Inflammatory macrophage treated with lipopolysaccharide for 1 hour (primary cell): ENCODE results near the gene POLK.

Experiments used
- DNase-seq, 2 donors: peaks; one replicate each; pipeline ENCODE4 v3.0.0-alpha.2; 2020 to 2022

POLK gene

DNA sequence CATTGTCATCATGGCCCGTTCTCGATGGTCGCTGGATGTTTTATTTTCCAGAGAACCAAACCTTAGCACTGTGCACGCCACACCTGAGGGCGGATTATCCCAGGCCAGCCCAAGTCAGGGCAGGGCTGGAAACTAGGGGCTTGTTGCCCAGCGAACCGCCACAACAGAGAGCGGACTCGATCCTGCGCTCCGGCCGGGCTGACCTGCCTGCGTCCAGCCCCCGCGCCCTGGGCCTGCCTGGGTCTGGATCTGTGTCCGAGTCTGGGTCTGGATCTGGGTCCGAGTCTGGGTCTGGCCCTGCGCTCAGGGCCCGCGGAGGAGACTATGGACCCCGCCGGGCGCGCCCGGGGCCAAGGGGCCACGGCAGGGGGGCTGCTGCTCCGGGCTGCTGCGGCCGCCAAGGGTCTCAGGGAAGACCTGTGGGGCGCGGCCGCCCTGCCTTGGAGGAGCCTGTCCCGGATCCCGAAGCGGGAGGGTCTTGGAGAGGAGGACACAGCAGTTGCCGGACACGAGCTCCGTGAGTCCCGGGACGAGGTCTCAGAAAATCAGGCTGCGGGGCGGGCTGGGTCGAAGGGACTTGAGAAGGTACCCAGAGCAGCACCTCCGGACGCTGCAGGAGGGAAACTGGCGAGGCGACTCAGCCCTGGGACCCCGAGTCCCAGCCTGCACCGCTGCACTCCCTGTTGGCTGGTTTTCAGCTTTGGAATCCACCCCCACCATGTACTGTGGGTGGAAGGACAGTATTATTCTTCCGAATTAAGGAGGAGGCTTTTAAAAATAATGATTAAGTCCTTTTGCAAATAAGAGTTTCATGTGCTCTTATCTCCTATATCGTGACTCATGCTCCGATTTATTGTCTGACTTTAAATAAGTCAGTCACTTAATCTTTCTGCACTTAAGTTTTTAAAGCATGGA lies 99.9 kb downstream of the POLK start, which contains the start of gene ANKDD1B:
Gene ANKDD1B, plus strand, starts transcription at position 143 of the 915 bp plus-strand sequence. Its CDS starts 182 bp downstream, at position 325.
- no peak for DNase-seq

- DNase-seq = no peak
Measured at GRCh38 chr5:75612226-75612569, 100.5 kb downstream of the POLK start.

- no peak for DNase-seq
Measured at GRCh38 chr5:75612901-75613300, 101.2 kb downstream of the POLK start.

GRCh38 chr5:75614176-75614575 lies 102.5 kb downstream of the POLK start:
- no peak for DNase-seq

DNA sequence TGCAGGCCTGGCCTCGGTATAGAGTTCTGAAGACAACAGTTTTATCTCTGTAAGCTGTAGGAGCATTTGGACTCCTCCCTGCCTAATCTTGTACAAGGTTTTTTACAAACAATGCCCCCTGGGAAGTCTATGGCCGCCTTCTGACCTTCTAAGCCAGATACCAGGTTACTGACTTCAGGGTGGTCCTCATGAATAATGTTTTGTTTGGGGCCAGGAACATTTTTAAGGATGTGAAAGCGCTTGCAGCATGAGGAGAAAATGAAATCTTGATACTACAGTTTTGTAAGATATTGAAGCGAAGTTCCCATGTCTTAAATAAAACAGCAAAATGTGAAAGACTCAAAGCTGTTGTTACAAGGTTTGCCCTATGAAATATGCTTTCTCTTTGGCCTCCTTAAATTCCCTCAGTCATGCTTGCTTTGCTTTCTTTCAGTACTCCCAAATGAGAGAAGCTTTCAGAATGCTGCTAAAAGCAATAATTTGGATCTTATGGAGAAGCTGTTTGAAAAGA lies 104.7 kb downstream of the POLK start:
- DNase-seq = no peak

- no peak for DNase-seq
Measured at GRCh38 chr5:75616971-75617621, 105.4 kb downstream of the POLK start.

GRCh38 chr5:75617736-75618352 lies 106.2 kb downstream of the POLK start:
- DNase-seq = no peak

DNA sequence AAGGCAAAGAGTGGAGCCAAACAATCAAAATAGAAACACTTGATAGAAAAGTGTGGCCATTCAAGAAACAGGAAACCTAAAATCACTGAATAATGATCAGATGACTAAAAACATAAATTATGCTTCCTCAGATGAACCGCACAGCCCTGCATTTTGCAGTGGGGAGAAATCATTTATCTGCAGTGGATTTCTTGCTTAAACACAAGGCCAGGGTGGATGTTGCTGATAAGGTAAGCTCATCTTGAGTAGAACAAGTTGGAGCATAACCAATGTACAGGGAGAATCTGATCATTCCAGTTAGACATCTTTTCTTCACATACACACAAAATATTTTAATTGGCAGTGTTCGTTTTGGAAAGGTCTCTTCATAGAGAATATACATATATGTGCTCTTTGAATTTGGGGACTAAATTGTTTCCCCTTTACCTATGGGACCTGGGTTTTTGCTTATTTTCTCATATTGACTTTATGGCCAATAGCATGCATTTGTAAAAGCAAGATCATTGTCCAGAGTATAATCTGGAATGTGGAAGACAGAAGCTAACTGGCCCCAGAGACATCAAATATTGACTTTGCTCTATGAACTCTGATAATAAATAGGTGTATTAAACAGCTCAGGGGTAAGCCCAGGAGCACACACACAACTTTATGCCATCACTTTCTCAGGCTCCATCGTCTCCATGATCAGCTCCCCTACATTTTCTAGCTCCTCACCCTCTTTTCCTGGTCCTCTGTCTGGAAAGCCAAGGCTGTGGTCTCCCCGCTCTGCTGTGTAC lies 108.7 kb downstream of the POLK start:
- no peak for DNase-seq

DNA sequence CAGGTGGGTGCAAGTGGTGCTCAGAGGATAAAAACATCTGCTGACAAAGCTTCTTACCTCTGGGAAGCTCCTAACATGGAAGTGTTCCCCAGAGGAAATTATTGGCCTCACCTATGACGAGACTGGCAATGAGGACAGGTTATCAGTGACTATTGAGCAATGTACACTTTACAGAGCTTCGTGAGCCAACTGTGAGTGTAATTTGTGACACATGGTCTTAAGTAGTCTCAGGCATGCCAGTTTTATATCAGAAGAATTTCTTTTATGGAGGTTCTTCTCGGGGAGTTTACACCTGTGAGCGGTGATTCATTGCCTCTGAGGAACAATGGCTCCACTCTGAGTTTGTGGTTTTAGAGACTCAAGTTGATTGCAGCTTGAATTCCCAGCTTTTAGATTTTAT lies 110.9 kb downstream of the POLK start:
- DNase-seq = no peak

GRCh38 chr5:75623846-75624245 lies 112.2 kb downstream of the POLK start:
- DNase-seq = no peak

DNA sequence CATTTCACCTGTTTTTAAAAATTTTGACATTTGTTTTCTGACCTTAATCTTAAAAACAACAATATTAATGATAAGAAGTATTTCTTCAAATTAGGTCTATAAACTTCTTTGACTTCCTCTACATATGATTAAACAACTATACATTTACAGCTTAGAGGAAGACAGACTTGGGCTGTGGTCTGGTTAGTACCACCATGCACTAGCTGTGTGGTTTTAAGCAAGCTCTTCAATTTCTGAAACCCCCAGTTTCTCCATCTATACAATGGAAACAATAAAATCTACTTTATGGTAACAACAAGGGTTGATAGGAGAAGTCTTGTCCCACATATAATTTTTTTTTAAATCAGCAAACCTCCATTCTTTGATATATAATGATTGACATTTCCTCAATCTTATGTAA lies 115.3 kb downstream of the POLK start:
- no peak for DNase-seq

- no peak for DNase-seq
Measured at GRCh38 chr5:75627801-75628200, 116.1 kb downstream of the POLK start.

- no peak for DNase-seq
Measured at GRCh38 chr5:75630875-75631274, 119.2 kb downstream of the POLK start.

- DNase-seq = no peak
Measured at GRCh38 chr5:75632321-75632720, 120.6 kb downstream of the POLK start.

DNA sequence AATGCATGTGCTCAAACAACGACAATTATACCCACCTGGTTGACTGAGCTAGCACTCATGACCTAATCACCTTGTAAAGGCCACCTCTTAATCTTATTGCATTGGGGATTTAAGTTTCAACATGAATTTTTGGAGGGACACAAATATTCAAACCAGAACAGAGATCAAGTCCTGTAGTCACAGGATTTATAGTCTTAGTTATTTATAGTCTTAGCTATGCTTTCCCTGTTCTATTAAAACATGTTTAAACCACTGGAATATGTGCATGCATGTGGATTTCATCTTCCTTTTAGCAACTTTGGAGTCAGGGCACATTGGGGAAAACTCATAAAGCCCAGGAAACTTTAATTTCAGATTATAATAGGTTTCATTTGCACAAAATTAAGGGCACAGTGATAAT lies 126.3 kb downstream of the POLK start:
- no peak for DNase-seq

GRCh38 chr5:75639535-75640311 lies 128.0 kb downstream of the POLK start:
- DNase-seq = no peak

DNA sequence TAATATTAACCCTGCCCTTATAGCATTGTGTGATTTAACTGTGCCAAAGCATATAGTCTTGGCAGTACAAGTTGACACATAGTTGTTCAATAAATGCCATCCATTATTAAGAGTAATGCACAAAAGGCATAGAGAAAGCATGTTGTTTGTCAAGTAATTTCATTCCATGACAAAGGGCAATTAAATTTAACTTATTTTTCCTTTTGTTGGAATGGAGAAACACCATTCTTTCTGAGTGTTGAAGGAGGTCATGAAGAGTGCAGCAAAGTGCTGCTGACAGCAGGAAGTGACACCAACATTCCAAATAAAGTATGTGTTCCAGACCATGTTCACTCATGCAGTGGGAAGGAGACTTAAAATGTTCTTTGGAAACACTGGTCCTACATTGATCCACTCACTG lies 128.7 kb downstream of the POLK start:
- no peak for DNase-seq

GRCh38 chr5:75640826-75641225 lies 129.1 kb downstream of the POLK start:
- DNase-seq = no peak

- DNase-seq = no peak
Measured at GRCh38 chr5:75648712-75649111, 137.0 kb downstream of the POLK start.
